Measurements from ENCODE around the gene PNLIPRP1. TPM values are rescaled to one million over a fixed set of nuclear protein-coding genes. Genes with fewer than 3 reads are reported as not detected.

PNLIPRP1 gene
- total and polyA plus RNA-seq, 2 experiments from 2014 or later: 0.39 TPM; not detected in 1

DNA sequence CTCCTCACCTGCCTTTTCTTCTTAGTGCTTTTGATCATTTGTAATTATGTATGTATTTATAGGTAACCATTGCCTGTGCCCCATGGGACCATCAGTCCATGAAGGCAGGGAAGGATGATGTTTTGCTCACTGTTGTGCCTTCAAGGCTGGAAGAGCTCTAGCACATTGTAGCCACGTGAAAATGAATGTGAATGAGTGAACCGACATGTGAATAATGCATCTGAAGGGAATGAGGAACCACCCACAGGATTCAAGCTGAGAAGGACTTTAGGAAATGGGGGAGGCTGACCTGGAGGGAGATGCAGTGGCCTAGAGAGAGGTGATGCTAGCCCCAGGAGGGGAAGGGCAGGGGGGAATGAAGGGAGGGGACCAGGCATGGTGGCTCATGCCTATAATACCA, 24.0 kb downstream of the PNLIPRP1 start:
- H3K4me3 ChIP-seq: no peak overlapping the region
- no peaks in the 10 kb centered on the region for H3K27me3 ChIP-seq
- H3K4me1 ChIP-seq (ENCODE audit: insufficient read depth): no peaks in the 10 kb centered on the region
- 48% methylated on average over 2 of the region's 2 CpGs for WGBS (ENCODE audit: low lambda C conversion rate, missing lambda C conversion rate)
- no peaks in the 10 kb centered on the region for H3K9me3 ChIP-seq (ENCODE audit: low read depth)
- H4K20me1 ChIP-seq (ENCODE audit: insufficient read depth, poor library complexity, severe bottlenecking): no peaks in the 10 kb centered on the region
- DNase-seq (ENCODE audit: low spot score): no peak
- no peaks in the 10 kb centered on the region for H3K36me3 ChIP-seq (replicated peaks; ENCODE audit: insufficient read depth, low read depth)
- H3K79me2 ChIP-seq: no peaks in the 10 kb centered on the region
- H3K9me2 ChIP-seq (replicated peaks; ENCODE audit: insufficient read depth): no peaks in the 10 kb centered on the region
- H3K4me2 ChIP-seq: no peak overlapping the region
- H3K27ac ChIP-seq: no peak overlapping the region
- H2AFZ ChIP-seq: no peak overlapping the region
- TF ChIP-seq EZH2 (IDR thresholded peaks at IDR 0.05; ENCODE audit: borderline replicate concordance) (no peak), EZH2phosphoT487 (IDR thresholded peaks at IDR 0.05; ENCODE audit: low read depth, severe bottlenecking, unreplicated experiment) (no peak)
- TF ChIP-seq, protein P1, sequence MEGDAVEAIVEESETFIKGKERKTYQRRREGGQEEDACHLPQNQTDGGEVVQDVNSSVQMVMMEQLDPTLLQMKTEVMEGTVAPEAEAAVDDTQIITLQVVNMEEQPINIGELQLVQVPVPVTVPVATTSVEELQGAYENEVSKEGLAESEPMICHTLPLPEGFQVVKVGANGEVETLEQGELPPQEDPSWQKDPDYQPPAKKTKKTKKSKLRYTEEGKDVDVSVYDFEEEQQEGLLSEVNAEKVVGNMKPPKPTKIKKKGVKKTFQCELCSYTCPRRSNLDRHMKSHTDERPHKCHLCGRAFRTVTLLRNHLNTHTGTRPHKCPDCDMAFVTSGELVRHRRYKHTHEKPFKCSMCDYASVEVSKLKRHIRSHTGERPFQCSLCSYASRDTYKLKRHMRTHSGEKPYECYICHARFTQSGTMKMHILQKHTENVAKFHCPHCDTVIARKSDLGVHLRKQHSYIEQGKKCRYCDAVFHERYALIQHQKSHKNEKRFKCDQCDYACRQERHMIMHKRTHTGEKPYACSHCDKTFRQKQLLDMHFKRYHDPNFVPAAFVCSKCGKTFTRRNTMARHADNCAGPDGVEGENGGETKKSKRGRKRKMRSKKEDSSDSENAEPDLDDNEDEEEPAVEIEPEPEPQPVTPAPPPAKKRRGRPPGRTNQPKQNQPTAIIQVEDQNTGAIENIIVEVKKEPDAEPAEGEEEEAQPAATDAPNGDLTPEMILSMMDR (IDR thresholded peaks at IDR 0.05; ENCODE audit: poor library complexity): no peak

DNA sequence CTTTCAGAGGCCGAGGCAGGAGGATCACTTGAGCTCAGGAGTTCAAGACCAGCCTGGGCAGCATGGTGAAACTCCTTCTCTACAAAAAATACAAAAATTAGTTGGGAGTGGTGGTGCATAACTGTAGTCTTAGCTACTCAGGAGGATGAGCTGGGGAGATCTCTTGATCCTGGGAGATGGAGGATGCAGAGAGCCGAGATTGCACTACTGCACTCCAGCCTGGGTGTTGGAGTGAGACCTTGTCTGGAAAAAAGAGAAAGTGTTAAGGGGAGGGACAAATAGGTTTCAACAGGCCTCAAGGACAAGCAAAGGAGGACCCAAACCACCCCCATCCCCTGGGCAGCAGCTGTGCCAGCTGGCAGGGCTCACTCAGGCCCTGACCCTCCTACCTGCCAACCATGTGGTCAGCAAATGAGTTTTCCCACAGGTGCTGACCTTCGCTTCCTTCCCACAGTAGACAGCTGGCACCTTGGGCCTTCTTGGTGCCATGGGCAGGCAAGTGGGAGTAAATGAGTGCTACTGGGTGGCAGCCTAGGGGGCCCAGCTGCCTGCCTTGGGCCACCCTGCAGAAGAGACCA, 24.5 kb downstream of the PNLIPRP1 start:
- H3K4me2 ChIP-seq: no peak overlapping the region
- H4K20me1 ChIP-seq (ENCODE audit: insufficient read depth, poor library complexity, severe bottlenecking): no peaks in the 10 kb centered on the region
- H3K27ac ChIP-seq: no peak overlapping the region
- TF ChIP-seq, protein P1 (IDR thresholded peaks at IDR 0.05; ENCODE audit: poor library complexity): no peak
- TF ChIP-seq EZH2phosphoT487 (IDR thresholded peaks at IDR 0.05; ENCODE audit: low read depth, severe bottlenecking, unreplicated experiment): no peak
- TF ChIP-seq EZH2 (IDR thresholded peaks at IDR 0.05; ENCODE audit: borderline replicate concordance): no peak
- H3K36me3 ChIP-seq (replicated peaks; ENCODE audit: insufficient read depth, low read depth): no peaks in the 10 kb centered on the region
- no peaks in the 10 kb centered on the region for H3K27me3 ChIP-seq
- no peak overlapping the region for H3K4me3 ChIP-seq
- no peak for DNase-seq (ENCODE audit: low spot score)
- no peaks in the 10 kb centered on the region for H3K9me3 ChIP-seq (ENCODE audit: low read depth)
- WGBS (ENCODE audit: low lambda C conversion rate, missing lambda C conversion rate): 98% methylated on average over 3 of the region's 3 CpGs
- H3K79me2 ChIP-seq: no peaks in the 10 kb centered on the region
- H2AFZ ChIP-seq: no peak overlapping the region
- H3K9me2 ChIP-seq (replicated peaks; ENCODE audit: insufficient read depth): no peaks in the 10 kb centered on the region
- no peaks in the 10 kb centered on the region for H3K4me1 ChIP-seq (ENCODE audit: insufficient read depth)

DNA sequence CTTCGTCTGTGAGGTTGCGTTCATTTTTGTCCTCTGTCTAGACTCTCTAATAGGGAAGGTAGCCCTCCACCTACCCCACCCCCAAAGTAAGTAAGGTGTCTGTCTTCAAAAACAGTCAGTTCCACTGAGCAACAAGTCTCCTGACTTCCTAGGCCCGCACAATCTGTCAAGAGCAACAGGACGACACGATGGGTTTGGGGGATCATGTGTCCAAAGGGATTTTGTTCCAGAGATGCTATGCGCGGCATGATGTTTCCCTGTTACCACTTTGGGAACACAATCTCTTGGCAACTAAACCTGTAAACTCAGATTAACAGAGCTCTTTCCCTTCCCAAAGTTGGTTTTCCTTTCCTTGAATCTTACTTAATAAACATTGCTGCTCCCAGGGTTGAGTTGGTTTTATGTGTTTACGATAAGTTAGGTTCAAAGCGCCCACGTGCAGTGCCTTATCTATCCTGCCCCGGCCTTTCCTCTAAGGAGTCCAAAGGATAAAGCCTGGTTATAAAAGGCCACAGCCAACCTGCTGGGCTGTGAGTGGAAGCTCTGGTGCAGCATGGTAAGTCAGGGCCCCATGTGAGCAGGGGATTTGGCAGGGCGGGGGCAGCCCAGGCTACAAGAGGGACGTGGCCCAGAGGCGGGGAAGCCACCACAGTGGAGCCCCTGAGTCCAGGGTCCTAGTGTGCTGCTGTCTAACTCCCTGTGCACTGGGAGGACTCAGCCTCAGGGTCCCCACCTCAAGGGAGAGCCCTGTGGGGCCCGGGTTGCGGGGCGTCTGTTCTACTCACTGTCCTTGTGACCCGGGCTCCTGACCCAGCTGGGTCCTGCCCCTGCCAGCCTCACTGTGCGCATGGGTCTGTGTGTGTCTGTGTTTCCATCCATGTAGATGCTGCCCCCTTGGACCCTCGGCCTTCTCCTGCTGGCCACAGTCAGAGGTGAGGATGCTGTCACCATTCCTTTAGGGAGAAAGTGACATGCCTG, 30.0 kb downstream of the PNLIPRP1 start, which contains the start of gene PNLIPRP2:
Gene PNLIPRP2 (plus strand): TSS at position 531 of the 978 bp plus-strand sequence.
- 54% methylated on average over 20 of the region's 20 CpGs for WGBS (ENCODE audit: low lambda C conversion rate, missing lambda C conversion rate)
- Histone ChIP-seq H3K9me2 (replicated peaks; ENCODE audit: insufficient read depth) (no peaks in the 10 kb centered on the region), H3K4me1 (ENCODE audit: insufficient read depth) (no peaks in the 10 kb centered on the region), H4K20me1 (ENCODE audit: insufficient read depth, poor library complexity, severe bottlenecking) (no peaks in the 10 kb centered on the region), H3K4me3 (no peak within 1 kb of the TSS), H3K4me2 (peak within 1 kb of the TSS; percentile 30), H3K27ac (peak within 1 kb of the TSS; percentile 90), H3K36me3 (replicated peaks; ENCODE audit: insufficient read depth, low read depth) (no peaks in the 10 kb centered on the region), H2AFZ (no peak within 1 kb of the TSS), H3K27me3 (no peaks in the 10 kb centered on the region), H3K9me3 (ENCODE audit: low read depth) (no peaks in the 10 kb centered on the region), H3K79me2 (no peaks in the 10 kb centered on the region)
- DNase-seq (ENCODE audit: low spot score): peak; percentile 84
- TF ChIP-seq EZH2phosphoT487 (IDR thresholded peaks at IDR 0.05; ENCODE audit: low read depth, severe bottlenecking, unreplicated experiment): no peak
- TF ChIP-seq, protein P1 (IDR thresholded peaks at IDR 0.05; ENCODE audit: poor library complexity): no peak

Measured in hepatocyte (in vitro differentiated cells).